Naive thymus-derived CD4-positive, alpha-beta T cell (primary cell): ENCODE results near the gene UCP3. TPM values are rescaled to one million over a fixed set of nuclear protein-coding genes. Genes with fewer than 3 reads are reported as not detected.

Experiments
- ATAC-seq: fragments of 150-1000 bp; cut with Tn5 transposase; 2 replicates; pipeline ENCODE4 v1.10.0; 2021; ENCODE audit warnings: mild to moderate bottlenecking, moderate library complexity
- CTCF ChIA-PET: fragments of 350-600 bp; sonication (Branson Sonifier 250); formaldehyde crosslinking; loops from one replicate; lab custom pipeline; 2021; ENCODE audit warnings: antibody characterized with exemption; lab: Charles Lee
- POLR2A ChIA-PET: fragments of 350-600 bp; sonication (Branson Sonifier 250); formaldehyde crosslinking; loops from one replicate; lab custom pipeline; 2021; ENCODE audit warnings: antibody characterized with exemption, inconsistent platforms; lab: Charles Lee
- DNase-seq, 9 donors: peaks; one replicate each; pipeline versions ENCODE4 v3.0.0 to v3.0.0-alpha.2; 2020 to 2022; ENCODE audit warnings: mixed read lengths in 1 of 9
- H3K27ac ChIP-seq: one replicate; pipeline ENCODE4 v1.7.0; 2013; ENCODE audit warnings: mild to moderate bottlenecking, low read depth, low read length, moderate library complexity
- H3K27me3 ChIP-seq, 2 donors: one replicate each; pipeline ENCODE4 v1.7.0; 2013; ENCODE audit warnings: low read length in 2 of 2, mild to moderate bottlenecking in 2 of 2, moderate library complexity in 2 of 2; ENCODE audit not compliant: control insufficient read depth in 2 of 2, insufficient read depth in 2 of 2
- H3K36me3 ChIP-seq, 3 experiments: 1 replicate in 2 of 3; 2 replicates in 1 of 3; pipeline ENCODE4 v1.7.0; 2013; ENCODE audit warnings: low read length in 3 of 3, mild to moderate bottlenecking in 3 of 3, moderate library complexity in 1 of 3; ENCODE audit not compliant: insufficient read depth in 3 of 3, control insufficient read depth in 2 of 3
- H3K4me1 ChIP-seq, 2 donors: one replicate each; pipeline ENCODE4 v1.7.0; 2013; ENCODE audit warnings: low read length in 2 of 2, mild to moderate bottlenecking in 2 of 2, moderate library complexity in 1 of 2; ENCODE audit not compliant: control insufficient read depth in 2 of 2, insufficient read depth in 2 of 2
- H3K4me3 ChIP-seq: 2 replicates; pipeline ENCODE4 v1.7.0; 2013; ENCODE audit warnings: mild to moderate bottlenecking, low read length
- H3K9me3 ChIP-seq, 3 experiments: 1 replicate in 2 of 3; 2 replicates in 1 of 3; pipeline ENCODE4 v1.7.0; 2013; ENCODE audit warnings: low read length in 3 of 3; ENCODE audit not compliant: control insufficient read depth in 2 of 3
- H3K27ac Mint-ChIP-seq, 9 donors: one replicate each; pipeline ENCODE4 v1.8.0; 2020 to 2022; ENCODE audit warnings: mixed read lengths in 9 of 9, mild to moderate bottlenecking in 8 of 9, moderate library complexity in 5 of 9, inconsistent platforms in 2 of 9
- H3K27me3 Mint-ChIP-seq, 5 donors: one replicate each; pipeline ENCODE4 v1.8.0; 2021 to 2022; ENCODE audit warnings: mixed read lengths in 5 of 5, mild to moderate bottlenecking in 1 of 5
- H3K36me3 Mint-ChIP-seq, 5 donors: one replicate each; pipeline ENCODE4 v1.8.0; 2020 to 2022; ENCODE audit warnings: mixed read lengths in 5 of 5, mild to moderate bottlenecking in 3 of 5, inconsistent platforms in 1 of 5
- H3K4me1 Mint-ChIP-seq, 7 donors: one replicate each; pipeline ENCODE4 v1.8.0; 2020 to 2022; ENCODE audit warnings: mixed read lengths in 7 of 7, mild to moderate bottlenecking in 3 of 7, inconsistent platforms in 1 of 7
- H3K4me3 Mint-ChIP-seq, 10 donors: one replicate each; pipeline ENCODE4 v1.8.0; 2020 to 2022; ENCODE audit warnings: mild to moderate bottlenecking in 10 of 10, mixed read lengths in 10 of 10, moderate library complexity in 6 of 10, inconsistent platforms in 2 of 10
- H3K9me3 Mint-ChIP-seq, 11 donors: one replicate each; pipeline ENCODE4 v1.8.0; 2020 to 2022; ENCODE audit warnings: mixed read lengths in 11 of 11, mild to moderate bottlenecking in 4 of 11, inconsistent platforms in 1 of 11, moderate library complexity in 1 of 11
- intact Hi-C, 2 donors: fragments of 100-400 bp; cut with micrococcal nuclease; formaldehyde crosslinking; loops; one replicate each; pipeline ENCODE4 v1.15.1; 2023
- polyA plus RNA-seq, 2 donors: library from polyadenylated mRNA; unstranded; fragments of 300-500 nt; fragmentation: Illumina TruSeq; gene quantifications; one replicate each; pipeline ENCODE4 v1.2.3, GENCODE V29; 2021
- total RNA-seq, 6 experiments: library from RNA in 5 of 6; stranded (reverse) in 5 of 6; gene quantifications; 1 replicate in 5 of 6; 2 replicates in 1 of 6; pipeline ENCODE4 v1.2.3 and lab custom pipeline; 2021 to 2026

The UCP3 gene
- total and polyA plus RNA-seq, 7 experiments from 2014 or later: 0.41 to 10.5 (median 6.1) TPM

GRCh38 chr11:73974604-73975478, 34.0 kb downstream of the UCP3 start:
- Mint-ChIP-seq H3K36me3 (peaks cover 16 to 58% (median 47%) of the 10 kb centered on the region in 5 donors), H3K4me3 (peak overlapping the region; percentile 64 to 96 (median 78)), H3K9me3 (peaks cover 0 to 1% (median 0%) of the 10 kb centered on the region in 11 donors), H3K4me1 (peaks cover 71 to 98% (median 84%) of the 10 kb centered on the region in 7 donors), H3K27me3 (no peaks in the 10 kb centered on the region), H3K27ac (peak overlapping the region; percentile 79 to 100 (median 98))
- Histone ChIP-seq H3K9me3 (no peaks in the 10 kb centered on the region), H3K4me3 (peak overlapping the region; percentile 7), H3K27me3 (no peaks in the 10 kb centered on the region), H3K27ac (peak overlapping the region; percentile 59), H3K36me3 (peaks cover 33 to 52% (median 34%) of the 10 kb centered on the region in 3 experiments), H3K4me1 (peaks cover 86 to 93% of the 10 kb centered on the region in 2 donors)
- POLR2A ChIA-PET: interaction anchor here (1.3 to 26.2 kb wide), 5 partner anchors 10 to 196 kb away, joined by 3 to 1403 read pairs (median 41); partner anchors contain the start of genes PPME1, UCP2 and UCP3
- ATAC-seq: no peak
- intact Hi-C loops: loop anchor here (1.0 to 2.0 kb wide), 5 partner anchors 7 to 196 kb away; partner anchors contain the start of genes UCP2 (in 2 of the 2), C2CD3 (in 1 of the 2) and PPME1 (in 1 of the 2)
- DNase-seq: no peak
- CTCF ChIA-PET: interaction anchor here (1.0 to 2.6 kb wide), 4 partner anchors 20 to 58 kb away, joined by 3 to 10 read pairs (median 6); no protein-coding TSS in a partner anchor

GRCh38 chr11:73972620-73973449, 36.0 kb downstream of the UCP3 start:
- H3K27me3 Mint-ChIP-seq: no peaks in the 10 kb centered on the region
- peak overlapping the region; percentile 79 to 100 (median 98) for H3K27ac Mint-ChIP-seq
- ATAC-seq (no peak), DNase-seq (no peak)
- peaks cover 74 to 100% (median 89%) of the 10 kb centered on the region in 7 donors for H3K4me1 Mint-ChIP-seq
- H3K9me3 ChIP-seq: no peaks in the 10 kb centered on the region
- peaks cover 0 to 4% (median 0%) of the 10 kb centered on the region in 11 donors for H3K9me3 Mint-ChIP-seq
- peaks cover 86 to 93% of the 10 kb centered on the region in 2 donors for H3K4me1 ChIP-seq
- ChIA-PET CTCF (interaction anchor here (0.8 to 2.6 kb wide), 5 partner anchors 10 to 60 kb away, joined by 3 to 10 read pairs (median 3); partner anchors contain the start of gene UCP2), POLR2A (interaction anchor here (1.0 to 26.2 kb wide), 9 partner anchors 8 to 107 kb away, joined by 3 to 1403 read pairs (median 11); partner anchors contain the start of genes UCP2 and UCP3)
- intact Hi-C loops: loop anchor here in 1 of 2 donors (1.0 kb wide), 1 partner anchor 22 kb away; no protein-coding TSS in a partner anchor
- peaks cover 20 to 38% (median 23%) of the 10 kb centered on the region in 3 experiments for H3K36me3 ChIP-seq
- H3K27me3 ChIP-seq: no peaks in the 10 kb centered on the region
- peaks cover 16 to 42% (median 35%) of the 10 kb centered on the region in 5 donors for H3K36me3 Mint-ChIP-seq
- no peak overlapping the region for H3K4me3 ChIP-seq
- H3K4me3 Mint-ChIP-seq: peak overlapping the region in 9 of 10 donors; percentile 0 to 96 (median 58)
- H3K27ac ChIP-seq: peak overlapping the region; percentile 59

- Histone ChIP-seq H3K4me3 (no peak overlapping the region), H3K4me1 (peaks cover 84 to 93% of the 10 kb centered on the region in 2 donors), H3K36me3 (peaks cover 14 to 32% (median 16%) of the 10 kb centered on the region in 3 experiments), H3K9me3 (no peaks in the 10 kb centered on the region), H3K27ac (peak overlapping the region; percentile 59), H3K27me3 (no peaks in the 10 kb centered on the region)
- H3K4me3 Mint-ChIP-seq: peak overlapping the region in 5 of 10 donors; percentile 6 to 68 (median 25)
- POLR2A ChIA-PET: interaction anchor here (0.6 to 26.2 kb wide), 8 partner anchors 12 to 107 kb away, joined by 3 to 1403 read pairs (median 20); partner anchors contain the start of genes UCP2 and UCP3
- no peaks in the 10 kb centered on the region for H3K27me3 Mint-ChIP-seq
- peaks cover 12 to 36% (median 29%) of the 10 kb centered on the region in 5 donors for H3K36me3 Mint-ChIP-seq
- intact Hi-C loops: no loop called here
- no peak for DNase-seq
- peaks cover 71 to 100% (median 85%) of the 10 kb centered on the region in 7 donors for H3K4me1 Mint-ChIP-seq
- ATAC-seq: no peak
- peak overlapping the region; percentile 79 to 100 (median 98) for H3K27ac Mint-ChIP-seq
- H3K9me3 Mint-ChIP-seq: peaks cover 0 to 4% (median 0%) of the 10 kb centered on the region in 11 donors
- CTCF ChIA-PET: interaction anchor here (0.7 to 3.2 kb wide), 5 partner anchors 7 to 204 kb away, joined by 3 to 11 read pairs (median 6); no protein-coding TSS in a partner anchor
Observed at GRCh38 chr11:73972187-73972586, 36.7 kb downstream of the UCP3 start.

- Histone ChIP-seq H3K27ac (peak overlapping the region; percentile 73), H3K27me3 (no peaks in the 10 kb centered on the region), H3K4me1 (peaks cover 75 to 86% of the 10 kb centered on the region in 2 donors), H3K9me3 (no peaks in the 10 kb centered on the region), H3K36me3 (peaks cover 5 to 22% (median 7%) of the 10 kb centered on the region in 3 experiments), H3K4me3 (no peak overlapping the region)
- ChIA-PET CTCF (interaction anchor here (1.0 to 3.2 kb wide), 5 partner anchors 8 to 69 kb away, joined by 4 to 11 read pairs (median 6); no protein-coding TSS in a partner anchor), POLR2A (interaction anchor here (0.6 to 26.2 kb wide), 11 partner anchors 20 to 108 kb away, joined by 3 to 1403 read pairs (median 5); partner anchors contain the start of genes UCP2 and UCP3)
- peak; percentile 3 for ATAC-seq
- no peak for DNase-seq
- Mint-ChIP-seq H3K27ac (peak overlapping the region; percentile 78 to 100 (median 98)), H3K9me3 (peaks cover 0 to 2% (median 0%) of the 10 kb centered on the region in 11 donors), H3K4me1 (peaks cover 64 to 91% (median 77%) of the 10 kb centered on the region in 7 donors), H3K36me3 (peaks cover 5 to 30% (median 21%) of the 10 kb centered on the region in 5 donors), H3K27me3 (no peaks in the 10 kb centered on the region), H3K4me3 (peak overlapping the region in 6 of 10 donors; percentile 13 to 57 (median 27))
- intact Hi-C loops: no loop called here
Observed at GRCh38 chr11:73971175-73971719, 37.6 kb downstream of the UCP3 start.

- peak in 3 of 9 donors; percentile 35 to 43 (median 42) for DNase-seq
- intact Hi-C loops: loop anchor here in 1 of 2 donors (1.0 to 10.0 kb wide), 2 partner anchors 35 to 265 kb away; no protein-coding TSS in a partner anchor
- H3K27me3 Mint-ChIP-seq: no peaks in the 10 kb centered on the region
- ChIA-PET CTCF (interaction anchor here (0.8 to 3.2 kb wide), 9 partner anchors 10 to 82 kb away, joined by 3 to 11 read pairs (median 4); no protein-coding TSS in a partner anchor), POLR2A (interaction anchor here (0.6 to 26.2 kb wide), 15 partner anchors 10 to 428 kb away, joined by 3 to 1403 read pairs (median 5); partner anchors contain the start of genes C2CD3, PGM2L1, PPME1 and UCP2)
- Histone ChIP-seq H3K4me1 (peaks cover 75 to 88% of the 10 kb centered on the region in 2 donors), H3K27me3 (no peaks in the 10 kb centered on the region), H3K4me3 (peak overlapping the region; percentile 17), H3K36me3 (peaks cover 0 to 12% (median 4%) of the 10 kb centered on the region in 3 experiments), H3K27ac (peak overlapping the region; percentile 73), H3K9me3 (no peaks in the 10 kb centered on the region)
- peak overlapping the region; percentile 79 to 100 (median 98) for H3K27ac Mint-ChIP-seq
- H3K36me3 Mint-ChIP-seq: peaks cover under 1 to 19% (median 12%) of the 10 kb centered on the region in 5 donors
- peaks cover 55 to 91% (median 77%) of the 10 kb centered on the region in 7 donors for H3K4me1 Mint-ChIP-seq
- peak; percentile 30 for ATAC-seq
- H3K4me3 Mint-ChIP-seq: peak overlapping the region in 9 of 10 donors; percentile 14 to 73 (median 57)
- H3K9me3 Mint-ChIP-seq: peaks cover 0 to 4% (median 0%) of the 10 kb centered on the region in 11 donors
Observed at GRCh38 chr11:73969991-73970800, 38.7 kb downstream of the UCP3 start.
